ENCODE measurements around the gene OR52N1. TPM values are rescaled to one million over a fixed set of nuclear protein-coding genes. Genes with fewer than 3 reads are reported as not detected.

OR52N1 gene
- total RNA-seq, 1 donor from 2014 or later = not detected

Other genes starting within 250 kb of the OR52N1 start
- not detected for gene OR52H1, start 242.7 kb downstream of the OR52N1 start, total RNA-seq
- not detected for gene OR52B6, start 210.4 kb downstream of the OR52N1 start, total RNA-seq
- 6.5 TPM for gene TRIM6, start 194.6 kb downstream of the OR52N1 start, total RNA-seq
- gene TRIM34, start 166.3 kb downstream of the OR52N1 start, total RNA-seq = 8.1 TPM
- gene TRIM5, start 106.2 kb downstream of the OR52N1 start, total RNA-seq = 16.3 TPM
- 13.4 TPM for gene TRIM22, start 101.5 kb downstream of the OR52N1 start, total RNA-seq
- 0.10 TPM for gene OR56B1, start 54.8 kb downstream of the OR52N1 start, total RNA-seq
- gene OR52N4, start 37.0 kb downstream of the OR52N1 start, total RNA-seq = not detected
- gene OR52N5, start 7.9 kb downstream of the OR52N1 start, total RNA-seq = not detected
- gene OR52N2, start 17.7 kb upstream of the OR52N1 start, total RNA-seq = not detected
- not detected for gene OR52E6, start 50.6 kb upstream of the OR52N1 start, total RNA-seq
- gene OR52E8, start 66.4 kb upstream of the OR52N1 start, total RNA-seq = not detected
- not detected for gene OR52E4, start 89.4 kb upstream of the OR52N1 start, total RNA-seq
- not detected for gene OR52E5, start 101.9 kb upstream of the OR52N1 start, total RNA-seq
- not detected for gene OR56A3, start 151.0 kb upstream of the OR52N1 start, total RNA-seq
- gene OR56A5, start 177.2 kb upstream of the OR52N1 start, total RNA-seq = not detected
- gene OR52L1, start 195.7 kb upstream of the OR52N1 start, total RNA-seq = not detected
- gene OR56A4, start 215.7 kb upstream of the OR52N1 start, total RNA-seq = not detected
- under 0.01 TPM for gene OR56A1, start 239.5 kb upstream of the OR52N1 start, total RNA-seq

Data from tongue (tissue), 1 donor.